Fibroblast of lung (primary cell): ENCODE results near the gene C1R.

Experiments used
- CTCF ChIP-seq, 2 donors: IDR thresholded peaks in 1 of 2; conservative IDR thresholded peaks in 1 of 2; 1 replicate in 1 of 2; 2 replicates in 1 of 2; pipeline ENCODE4 v1.5.1; 2011 to 2012; ENCODE audit warnings: low read length in 2 of 2, control low read depth in 1 of 2, inconsistent platforms in 1 of 2, low read depth in 1 of 2, mild to moderate bottlenecking in 1 of 2
- EZH2 ChIP-seq: IDR thresholded peaks from 2 replicates; pipeline ENCODE4 v1.5.1; 2012; ENCODE audit warnings: low read length, control low read depth, mild to moderate bottlenecking; ENCODE audit errors: missing control alignments

- TF ChIP-seq CTCF (conservative IDR thresholded peaks at IDR 0.05 in 1 of 2, IDR thresholded peaks at IDR 0.05 in 1 of 2; ENCODE audit: low read depth in 1 of 2, low read length in 2 of 2) (no peak), EZH2 (no peak)
Observed at GRCh38 chr12:7116916-7117315, 24.7 kb upstream of the C1R start.
